Stimulated activated CD8-positive, alpha-beta memory T cell treated with anti-CD3 and anti-CD28 coated beads, Interleukin-12 subunit alpha, Interleukin-12 subunit beta, amount 100 ng/mL, for 24 hours (primary cell): Measurements from ENCODE around the gene C2orf80.
"Not testable (repeated sequence)": the region's sequence is repeated elsewhere in the genome, so short reads cannot be mapped to it uniquely, and the experiment has no call there.

Experiments
- DNase-seq: peaks from one replicate; pipeline ENCODE4 v3.0.0-alpha.2; 2020; ENCODE audit errors: extremely low read depth

C2orf80 gene

DNA sequence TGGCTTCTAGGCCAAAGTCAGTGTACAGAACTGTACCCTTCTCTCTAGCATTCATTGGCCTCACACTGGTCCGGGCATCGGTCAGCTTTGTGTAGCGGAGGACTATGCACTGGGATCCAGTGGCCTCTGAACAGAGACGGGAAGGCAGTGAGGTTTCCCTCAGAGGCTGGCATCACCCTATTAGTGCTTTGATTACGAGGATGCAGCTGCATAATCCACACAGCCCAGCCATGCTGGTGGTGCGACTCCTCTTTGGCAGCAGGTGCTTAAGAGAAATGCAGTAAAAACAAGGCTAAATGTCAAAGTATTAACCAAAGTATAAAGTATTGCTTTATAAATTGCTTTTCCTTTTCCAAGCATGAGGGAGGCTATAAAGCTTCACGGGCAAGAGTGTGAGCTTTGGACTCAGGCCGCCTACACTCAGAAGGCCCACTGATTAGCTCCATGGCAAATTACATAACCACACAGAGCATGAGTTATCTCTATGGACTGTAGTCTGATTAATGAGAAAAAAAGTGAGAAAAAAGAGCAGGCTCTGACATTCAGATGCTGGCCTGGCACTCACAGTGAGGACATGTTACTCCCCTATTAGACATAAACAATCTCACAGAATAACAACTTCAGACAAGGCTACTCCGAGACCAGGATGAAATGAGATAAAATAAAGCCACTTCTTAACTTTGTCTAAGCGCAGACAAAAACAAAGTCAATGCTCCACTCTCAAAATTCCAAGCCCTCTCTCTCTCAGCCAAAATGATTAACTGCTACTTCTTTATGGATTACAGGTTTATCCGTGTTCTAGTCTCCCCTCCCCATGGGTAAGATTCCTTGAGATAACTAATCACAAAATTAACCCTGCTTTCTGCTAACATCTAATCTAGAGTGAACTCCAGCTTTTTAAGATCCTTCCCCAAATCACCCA, 53.8 kb downstream of the C2orf80 start:
- DNase-seq = no peak

DNA sequence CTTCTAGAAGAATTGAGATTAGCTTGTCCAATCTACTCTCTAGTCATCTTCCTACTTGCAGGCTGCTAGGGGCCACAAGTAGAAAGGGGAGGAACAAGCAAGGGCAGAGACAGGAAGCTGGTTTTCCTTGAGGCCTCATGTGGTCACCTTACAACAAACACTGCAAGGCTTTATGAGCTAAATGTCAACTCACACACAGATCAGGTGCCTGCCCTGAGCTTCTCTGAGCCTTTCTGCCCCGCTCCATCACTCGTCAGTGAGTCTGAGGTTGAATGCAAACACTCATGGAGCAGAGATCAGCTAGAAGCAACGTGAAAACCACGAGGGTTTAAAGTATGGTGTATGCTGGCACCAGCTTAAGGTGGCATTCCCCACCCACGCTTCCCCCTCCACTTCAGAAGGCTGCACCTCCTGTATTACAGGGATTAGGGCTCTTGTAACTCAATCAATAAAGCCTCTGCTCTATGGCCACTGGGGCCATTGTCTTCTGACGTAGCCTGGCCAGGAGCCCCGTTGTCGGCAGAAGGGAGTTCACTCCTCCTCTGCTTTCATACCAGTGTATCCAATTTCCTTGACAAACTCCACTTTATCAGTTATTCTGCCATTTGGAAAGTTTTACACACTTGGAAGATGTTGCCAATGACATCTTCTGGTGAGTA, 54.8 kb downstream of the C2orf80 start:
- DNase-seq = no peak

DNA sequence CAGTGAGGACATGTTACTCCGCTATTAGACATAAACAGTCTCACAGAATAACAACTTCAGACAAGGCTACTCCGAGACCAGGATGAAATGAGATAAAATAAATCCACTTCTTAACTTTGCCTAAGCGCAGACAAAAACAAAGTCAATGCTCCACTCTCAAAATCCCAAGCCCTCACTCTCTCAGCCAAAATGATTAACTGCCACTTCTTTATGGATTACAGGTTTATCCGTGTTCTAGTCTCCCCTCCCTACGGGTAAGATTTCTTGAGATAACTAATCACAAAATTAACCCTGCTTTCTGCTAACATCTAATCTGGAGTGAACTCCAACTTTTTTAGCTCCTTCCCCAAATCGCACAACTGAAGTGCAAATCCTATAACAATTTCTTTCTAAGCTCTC, 59.1 kb downstream of the C2orf80 start:
- DNase-seq = no peak

DNA sequence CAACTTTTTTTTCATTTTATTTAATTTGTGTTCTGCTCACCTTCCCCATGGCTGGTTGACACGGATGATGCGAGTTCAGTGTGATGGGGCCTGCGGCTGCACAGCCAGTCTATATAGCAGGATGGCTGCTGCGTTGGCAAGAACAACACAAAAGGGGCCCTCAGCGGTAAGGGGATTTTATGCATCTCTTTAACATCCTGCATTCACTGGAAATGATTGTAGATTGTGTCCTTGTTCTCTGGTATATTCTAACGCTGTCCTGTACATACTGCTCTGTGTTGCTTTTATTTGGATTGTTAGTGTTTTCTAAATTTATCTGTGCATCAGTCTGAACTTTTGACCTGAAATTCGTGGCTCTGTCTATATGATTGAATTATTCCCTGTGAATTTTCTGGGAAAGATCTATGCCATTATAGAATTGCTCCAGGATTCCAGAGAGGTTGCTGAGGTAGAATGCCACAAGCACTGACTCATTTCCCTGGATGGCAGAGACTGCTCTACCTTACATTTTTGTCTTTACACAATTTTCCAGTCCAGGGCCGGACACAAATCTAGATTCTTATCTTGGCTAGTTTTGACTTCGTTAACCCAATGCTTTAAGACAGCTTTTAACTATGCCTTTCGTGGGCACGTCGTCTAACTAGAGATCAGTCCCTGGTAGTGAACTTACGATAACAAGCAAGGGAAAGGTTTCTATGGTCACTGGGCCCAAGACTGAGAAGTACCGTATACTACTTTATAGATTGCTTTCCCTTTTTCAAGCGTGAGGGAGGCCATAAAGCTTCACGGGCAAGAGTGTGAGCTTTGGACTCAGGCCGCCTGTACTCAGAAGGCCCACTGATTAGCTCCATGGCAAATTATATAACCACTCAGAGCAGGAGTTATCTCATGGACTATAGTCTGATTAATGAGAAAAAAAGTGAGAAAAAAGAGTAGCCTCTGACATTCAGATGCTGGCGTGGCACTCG, 59.8 kb downstream of the C2orf80 start, which contains the start of gene CRYGC:
TSS of gene CRYGC (minus strand) at position 85 of the 968 bp plus-strand sequence. CDS start at position 49, 36 bp downstream.
- DNase-seq = no peak

DNA sequence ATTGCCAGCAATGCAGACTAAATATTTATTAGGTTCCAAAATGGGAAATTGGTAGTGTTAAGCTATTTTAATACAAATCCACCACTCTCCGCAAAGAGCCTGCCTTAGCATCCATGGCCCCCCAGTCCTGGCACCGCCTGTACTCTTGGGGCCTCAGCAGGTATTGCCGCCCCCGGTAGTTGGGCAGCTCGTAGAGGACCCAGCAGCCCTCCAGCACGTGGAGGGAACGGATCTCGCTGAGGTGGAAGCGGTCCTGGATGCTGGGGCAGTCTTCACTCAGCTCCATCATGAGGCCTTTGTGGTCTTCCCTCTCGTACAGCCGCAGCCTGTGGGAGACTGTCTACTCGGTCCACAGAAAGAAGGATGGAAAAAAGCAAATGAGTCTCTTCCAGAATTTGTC, 61.7 kb downstream of the C2orf80 start:
- no peak for DNase-seq

DNA sequence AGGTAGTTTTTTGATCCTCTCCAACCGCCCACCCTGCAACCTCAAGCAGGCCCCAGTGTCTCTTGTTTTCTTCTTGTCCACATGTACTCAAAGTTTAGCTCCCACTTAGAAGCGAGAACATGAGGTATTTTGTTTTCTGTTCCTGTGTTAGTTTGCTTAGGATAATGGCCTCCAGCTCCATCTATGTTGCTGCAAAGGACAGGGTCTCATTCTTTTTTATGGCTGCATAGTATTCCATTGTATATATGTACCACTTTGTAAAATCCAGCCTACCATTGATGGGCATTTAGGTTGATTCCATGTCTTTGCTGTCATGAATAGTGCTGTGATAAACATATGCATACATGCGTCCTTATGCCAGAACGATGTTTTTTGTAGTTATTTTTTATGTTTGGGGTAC, 62.7 kb downstream of the C2orf80 start:
- no peak for DNase-seq

DNA sequence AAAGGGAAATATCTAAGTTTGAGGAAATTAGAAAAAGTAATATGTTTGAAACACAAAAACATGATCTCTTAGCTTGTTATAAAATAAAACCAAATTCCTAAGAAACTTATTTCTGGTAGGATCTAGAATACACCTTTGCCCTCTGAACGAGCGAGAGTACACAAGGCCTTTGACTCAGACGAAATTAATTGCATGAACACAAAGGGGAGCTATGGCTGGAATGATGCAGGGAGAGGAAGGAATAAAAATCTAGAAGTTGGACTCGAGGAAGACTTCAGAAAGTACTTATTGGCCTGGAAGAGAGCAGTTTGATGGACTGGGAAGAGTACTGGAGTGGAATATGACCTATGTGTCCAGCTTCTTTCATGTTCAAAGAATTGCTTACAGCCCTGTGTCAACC, 64.6 kb downstream of the C2orf80 start:
- no peak for DNase-seq

DNA sequence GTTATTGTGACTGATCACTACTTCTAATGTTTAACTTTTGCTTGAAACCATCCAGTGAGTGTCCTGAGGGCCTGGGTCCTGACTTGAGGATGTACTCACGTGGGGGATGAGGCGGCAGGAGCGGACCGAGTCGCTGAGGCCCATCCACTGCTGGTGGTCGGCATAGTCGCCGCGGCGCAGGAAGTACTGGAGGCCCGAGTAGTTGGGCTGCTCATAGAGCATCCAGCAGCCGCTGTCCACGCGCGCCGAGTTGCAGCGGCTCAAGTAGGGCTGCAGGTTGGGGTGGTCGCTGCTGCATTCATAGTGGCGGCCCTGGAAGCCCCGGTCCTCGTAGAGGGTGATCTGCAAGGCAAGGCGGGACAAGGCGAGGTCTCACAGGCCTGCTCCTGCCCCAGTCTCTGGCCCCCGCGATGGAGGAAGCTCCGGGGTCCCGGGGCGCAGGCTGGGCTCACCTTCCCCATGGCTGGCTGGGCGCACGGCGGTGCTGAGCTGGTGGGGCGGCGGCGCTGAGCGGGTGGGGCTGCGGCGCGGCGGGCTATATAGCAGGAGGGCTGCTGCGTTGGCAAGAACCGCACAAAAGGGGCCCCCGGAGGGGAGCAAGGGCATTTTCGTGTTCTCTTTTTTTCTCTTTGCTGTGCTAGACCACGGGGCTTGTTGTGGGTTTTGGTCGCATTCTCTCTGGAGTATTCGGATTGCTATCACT, 65.7 kb downstream of the C2orf80 start, which contains the start of gene CRYGD:
TSS of gene CRYGD (minus strand) at position 512 of the 703 bp plus-strand sequence. CDS start at position 461, 51 bp downstream.
- not testable (repeated sequence) for DNase-seq

DNA sequence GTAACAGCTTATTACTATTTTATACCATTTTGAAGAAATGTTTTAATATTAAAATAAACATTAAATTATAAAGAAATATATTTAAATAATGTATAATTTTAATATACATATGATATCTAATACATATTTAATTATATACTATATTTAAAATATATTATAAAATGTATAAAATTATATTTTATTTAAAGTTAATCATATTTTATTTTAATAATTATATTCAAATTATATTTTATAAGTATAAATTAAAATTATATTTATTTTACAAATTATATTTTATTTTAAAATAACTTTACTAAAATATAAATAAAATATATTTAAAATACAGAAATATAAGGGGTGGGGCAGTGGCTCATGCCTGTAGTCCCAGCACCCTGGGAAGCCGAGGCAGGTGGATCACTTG, 67.6 kb downstream of the C2orf80 start:
- no peak for DNase-seq

DNA sequence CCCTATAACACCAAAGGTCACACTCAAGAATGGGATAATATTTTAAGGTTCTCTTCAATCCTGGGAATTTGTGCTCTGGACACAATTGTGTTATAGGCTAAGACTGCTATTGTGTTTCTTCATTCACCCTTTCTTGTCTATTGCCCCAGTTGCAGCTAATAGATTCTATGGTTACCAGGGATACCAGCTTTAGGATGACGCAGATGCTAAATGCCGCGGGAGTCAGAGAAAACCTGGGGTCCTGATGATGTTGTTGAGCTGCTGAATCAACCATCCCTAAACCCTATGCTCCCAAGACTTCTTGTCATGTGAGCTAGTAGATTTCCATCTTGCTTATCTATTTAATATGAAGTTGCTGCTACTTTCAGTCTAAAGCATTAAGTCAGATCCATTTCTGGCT, 70.9 kb downstream of the C2orf80 start:
- no peak for DNase-seq

DNA sequence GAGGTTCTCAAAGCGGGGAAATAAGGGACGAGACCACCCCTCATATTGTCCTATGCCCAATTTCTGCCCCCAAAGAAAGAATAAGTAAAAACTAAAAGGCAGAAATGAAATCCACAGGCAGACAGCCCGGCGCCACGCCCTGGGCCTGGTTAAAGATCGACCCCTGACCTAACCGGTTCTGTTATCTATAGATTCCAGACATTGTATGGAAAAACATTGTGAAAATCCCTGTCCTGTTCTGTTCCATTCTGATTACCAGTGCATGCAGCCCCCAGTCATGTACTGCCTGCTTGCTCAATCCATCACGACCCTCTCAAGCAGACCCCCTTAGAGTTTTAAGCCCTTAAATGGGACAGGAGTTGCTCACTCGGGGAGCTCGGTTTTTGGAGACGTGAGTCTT, 72.4 kb downstream of the C2orf80 start:
- not testable (repeated sequence) for DNase-seq
